ENCODE results near the gene SLC25A22.
A peak's percentile ranks its signal among the peaks of the same experiment; 100 is the strongest.

SLC25A22 gene

GRCh38 chr11:820655-821511 is 22.8 kb upstream of the SLC25A22 start:
- no peak for DNase-seq

- DNase-seq, result peak; percentile 96
Measured at GRCh38 chr11:819943-820649, 22.0 kb upstream of the SLC25A22 start.

- peak; percentile 94 for DNase-seq
Measured at GRCh38 chr11:819129-819931, 21.2 kb upstream of the SLC25A22 start.

GRCh38 chr11:818396-819128 is 20.5 kb upstream of the SLC25A22 start, which contains the start of gene PNPLA2:
PNPLA2 (plus strand) TSS chr11:818914; CDS start chr11:819719, 805 bp downstream.
- DNase-seq, result no peak

- no peak for DNase-seq
Measured at GRCh38 chr11:816433-816779, 18.3 kb upstream of the SLC25A22 start.

GRCh38 chr11:815675-816432 is 17.8 kb upstream of the SLC25A22 start:
- DNase-seq, result no peak

GRCh38 chr11:813456-814096 is 15.5 kb upstream of the SLC25A22 start:
- DNase-seq, result no peak

- no peak for DNase-seq
Measured at GRCh38 chr11:813072-813455, 15.0 kb upstream of the SLC25A22 start.

- no peak for DNase-seq
Measured at GRCh38 chr11:812390-812789, 14.3 kb upstream of the SLC25A22 start.

GRCh38 chr11:811446-812245 is 13.6 kb upstream of the SLC25A22 start:
- no peak for DNase-seq

- DNase-seq, result no peak
Measured at GRCh38 chr11:810040-810567, 12.0 kb upstream of the SLC25A22 start.

- peak; percentile 97 for DNase-seq
Measured at GRCh38 chr11:809287-810039, 11.4 kb upstream of the SLC25A22 start, which contains the start of gene RPLP2. RPLP2 (plus strand) TSS chr11:809967; CDS start chr11:810235, 268 bp downstream.

GRCh38 chr11:808427-809286 is 10.6 kb upstream of the SLC25A22 start:
- DNase-seq, result peak; percentile 67

GRCh38 chr11:804599-804964 is 6.5 kb upstream of the SLC25A22 start:
- no peak for DNase-seq

GRCh38 chr11:803770-804598 is 5.9 kb upstream of the SLC25A22 start:
- DNase-seq, result no peak

GRCh38 chr11:803467-803742 is 5.3 kb upstream of the SLC25A22 start:
- no peak for DNase-seq

- DNase-seq, result no peak
Measured at GRCh38 chr11:802693-803466, 4.8 kb upstream of the SLC25A22 start.
